ENCODE data around the gene TLCD3A. TPM values are rescaled to one million over a fixed set of nuclear protein-coding genes. Genes with fewer than 3 reads are reported as not detected.

TLCD3A gene
- total RNA-seq, 1 donor from 2014 or later = 25.8 TPM

- Histone ChIP-seq H3K36me3 (ENCODE audit: insufficient read depth, low read length) (peaks cover 22% of the 10 kb centered on the region), H3K4me1 (ENCODE audit: insufficient read depth, low read length) (no peaks in the 10 kb centered on the region), H3K27me3 (ENCODE audit: insufficient read depth, low read length) (no peaks in the 10 kb centered on the region), H2AFZ (ENCODE audit: low read depth, low read length) (no peak overlapping the region), H4K20me1 (ENCODE audit: insufficient read depth, low read length) (peaks cover 70% of the 10 kb centered on the region), H3K9ac (ENCODE audit: low read length) (no peak overlapping the region), H3K79me2 (ENCODE audit: insufficient read depth, low read length) (peaks cover 85% of the 10 kb centered on the region), H3K27ac (ENCODE audit: low read depth, low read length) (no peak overlapping the region), H3K9me3 (ENCODE audit: insufficient read depth, low read depth, low read length) (no peaks in the 10 kb centered on the region), H3K4me2 (ENCODE audit: low read length) (no peak overlapping the region), H3K4me3 (ENCODE audit: insufficient read depth, low read depth, low read length) (no peak overlapping the region)
- H3K27me3 Mint-ChIP-seq (ENCODE audit: low read depth, unreplicated experiment) = no peaks in the 10 kb centered on the region
- peaks cover 2% of the 10 kb centered on the region for H3K4me1 Mint-ChIP-seq (ENCODE audit: low read depth, unreplicated experiment)
- TF ChIP-seq, protein P1, sequence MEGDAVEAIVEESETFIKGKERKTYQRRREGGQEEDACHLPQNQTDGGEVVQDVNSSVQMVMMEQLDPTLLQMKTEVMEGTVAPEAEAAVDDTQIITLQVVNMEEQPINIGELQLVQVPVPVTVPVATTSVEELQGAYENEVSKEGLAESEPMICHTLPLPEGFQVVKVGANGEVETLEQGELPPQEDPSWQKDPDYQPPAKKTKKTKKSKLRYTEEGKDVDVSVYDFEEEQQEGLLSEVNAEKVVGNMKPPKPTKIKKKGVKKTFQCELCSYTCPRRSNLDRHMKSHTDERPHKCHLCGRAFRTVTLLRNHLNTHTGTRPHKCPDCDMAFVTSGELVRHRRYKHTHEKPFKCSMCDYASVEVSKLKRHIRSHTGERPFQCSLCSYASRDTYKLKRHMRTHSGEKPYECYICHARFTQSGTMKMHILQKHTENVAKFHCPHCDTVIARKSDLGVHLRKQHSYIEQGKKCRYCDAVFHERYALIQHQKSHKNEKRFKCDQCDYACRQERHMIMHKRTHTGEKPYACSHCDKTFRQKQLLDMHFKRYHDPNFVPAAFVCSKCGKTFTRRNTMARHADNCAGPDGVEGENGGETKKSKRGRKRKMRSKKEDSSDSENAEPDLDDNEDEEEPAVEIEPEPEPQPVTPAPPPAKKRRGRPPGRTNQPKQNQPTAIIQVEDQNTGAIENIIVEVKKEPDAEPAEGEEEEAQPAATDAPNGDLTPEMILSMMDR (IDR thresholded peaks at IDR 0.05; ENCODE audit: insufficient read depth, low read depth, low read length) = no peak
- no peak for TF ChIP-seq EZH2 (IDR thresholded peaks at IDR 0.05; ENCODE audit: insufficient read depth, low read length)
- H3K36me3 Mint-ChIP-seq (ENCODE audit: low read depth, unreplicated experiment) = peaks cover 6% of the 10 kb centered on the region
- no peak overlapping the region for H3K27ac Mint-ChIP-seq (ENCODE audit: unreplicated experiment)
- no peaks in the 10 kb centered on the region for H3K9me3 Mint-ChIP-seq (ENCODE audit: unreplicated experiment)
- H3K4me3 Mint-ChIP-seq (ENCODE audit: unreplicated experiment) = no peak overlapping the region
- no peak for DNase-seq (ENCODE audit: low read depth)
- FAIRE-seq = no peak
These were observed 24.3 kb upstream of the TLCD3A start for GRCh38 chr17:708132-708531.

DNA sequence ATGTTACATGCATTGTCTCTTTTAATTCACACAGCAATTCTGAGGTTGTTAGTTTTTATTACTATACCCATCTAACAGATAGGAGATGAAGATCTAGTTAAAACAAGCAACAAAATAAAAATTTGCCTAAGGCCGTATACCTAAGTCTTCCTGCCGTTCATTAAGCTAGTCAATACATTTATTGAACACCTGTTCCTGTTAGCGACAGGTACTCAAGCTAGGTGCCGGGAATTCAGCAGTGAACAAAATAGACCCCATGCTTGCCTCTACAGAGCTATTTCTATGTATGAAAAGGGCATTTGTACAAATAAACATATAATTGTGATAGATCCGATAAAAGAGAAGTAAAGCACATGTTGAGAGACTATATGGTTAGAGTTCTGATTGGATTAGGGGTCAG is 14.3 kb upstream of the TLCD3A start:
- Mint-ChIP-seq H3K4me1 (ENCODE audit: low read depth, unreplicated experiment) (no peaks in the 10 kb centered on the region), H3K36me3 (ENCODE audit: low read depth, unreplicated experiment) (no peaks in the 10 kb centered on the region), H3K27ac (ENCODE audit: unreplicated experiment) (no peak overlapping the region), H3K4me3 (ENCODE audit: unreplicated experiment) (no peak overlapping the region), H3K9me3 (ENCODE audit: unreplicated experiment) (no peaks in the 10 kb centered on the region), H3K27me3 (ENCODE audit: low read depth, unreplicated experiment) (peaks cover 3% of the 10 kb centered on the region)
- Histone ChIP-seq H3K79me2 (ENCODE audit: insufficient read depth, low read length) (peaks cover 17% of the 10 kb centered on the region), H4K20me1 (ENCODE audit: insufficient read depth, low read length) (peaks cover 16% of the 10 kb centered on the region), H3K9me3 (ENCODE audit: insufficient read depth, low read depth, low read length) (no peaks in the 10 kb centered on the region), H3K36me3 (ENCODE audit: insufficient read depth, low read length) (no peaks in the 10 kb centered on the region), H3K4me1 (ENCODE audit: insufficient read depth, low read length) (peaks cover 9% of the 10 kb centered on the region), H3K4me2 (ENCODE audit: low read length) (no peak overlapping the region), H3K27ac (ENCODE audit: low read depth, low read length) (no peak overlapping the region), H3K9ac (ENCODE audit: low read length) (no peak overlapping the region), H2AFZ (ENCODE audit: low read depth, low read length) (no peak overlapping the region), H3K4me3 (ENCODE audit: insufficient read depth, low read depth, low read length) (no peak overlapping the region), H3K27me3 (ENCODE audit: insufficient read depth, low read length) (no peaks in the 10 kb centered on the region)
- FAIRE-seq = no peak
- no peak for DNase-seq (ENCODE audit: low read depth)
- TF ChIP-seq EZH2 (IDR thresholded peaks at IDR 0.05; ENCODE audit: insufficient read depth, low read length) = no peak
- TF ChIP-seq, protein P1 (IDR thresholded peaks at IDR 0.05; ENCODE audit: insufficient read depth, low read depth, low read length) = no peak

GRCh38 chr17:720706-721539 is 11.5 kb upstream of the TLCD3A start:
- Histone ChIP-seq H2AFZ (ENCODE audit: low read depth, low read length) (no peak overlapping the region), H4K20me1 (ENCODE audit: insufficient read depth, low read length) (peaks cover 4% of the 10 kb centered on the region), H3K36me3 (ENCODE audit: insufficient read depth, low read length) (no peaks in the 10 kb centered on the region), H3K27me3 (ENCODE audit: insufficient read depth, low read length) (no peaks in the 10 kb centered on the region), H3K79me2 (ENCODE audit: insufficient read depth, low read length) (no peaks in the 10 kb centered on the region), H3K9ac (ENCODE audit: low read length) (no peak overlapping the region), H3K27ac (ENCODE audit: low read depth, low read length) (no peak overlapping the region), H3K9me3 (ENCODE audit: insufficient read depth, low read depth, low read length) (no peaks in the 10 kb centered on the region), H3K4me3 (ENCODE audit: insufficient read depth, low read depth, low read length) (no peak overlapping the region), H3K4me1 (ENCODE audit: insufficient read depth, low read length) (no peaks in the 10 kb centered on the region), H3K4me2 (ENCODE audit: low read length) (no peak overlapping the region)
- Mint-ChIP-seq H3K4me3 (ENCODE audit: unreplicated experiment) (no peak overlapping the region), H3K36me3 (ENCODE audit: low read depth, unreplicated experiment) (no peaks in the 10 kb centered on the region), H3K9me3 (ENCODE audit: unreplicated experiment) (no peaks in the 10 kb centered on the region), H3K27ac (ENCODE audit: unreplicated experiment) (no peak overlapping the region), H3K4me1 (ENCODE audit: low read depth, unreplicated experiment) (no peaks in the 10 kb centered on the region), H3K27me3 (ENCODE audit: low read depth, unreplicated experiment) (peaks cover 3% of the 10 kb centered on the region)
- FAIRE-seq (peak; percentile 29), DNase-seq (ENCODE audit: low read depth) (no peak)
- no peak for TF ChIP-seq EZH2 (IDR thresholded peaks at IDR 0.05; ENCODE audit: insufficient read depth, low read length)
- TF ChIP-seq, protein P1 (IDR thresholded peaks at IDR 0.05; ENCODE audit: insufficient read depth, low read depth, low read length) = no peak
